ENCODE measurements around the gene SERTAD1.
"Not testable (repeated sequence)": the region's sequence is repeated elsewhere in the genome, so short reads cannot be mapped to it uniquely, and the experiment has no call there.

Gene SERTAD1

GRCh38 chr19:40422748-40423566, 2.8 kb downstream of the SERTAD1 start:
- in situ Hi-C loops (cut with MboI; ENCODE audit: low sequenced_read_pairs), result no loop called here

- in situ Hi-C loops (cut with MboI; ENCODE audit: low sequenced_read_pairs), result no loop called here
Measured at GRCh38 chr19:40421993-40422747, 3.6 kb downstream of the SERTAD1 start.

GRCh38 chr19:40420766-40421765, 4.7 kb downstream of the SERTAD1 start:
- in situ Hi-C loops (cut with MboI; ENCODE audit: low sequenced_read_pairs), result no loop called here

GRCh38 chr19:40420451-40420765, 5.4 kb downstream of the SERTAD1 start:
- in situ Hi-C loops (cut with MboI; ENCODE audit: low sequenced_read_pairs), result no loop called here

GRCh38 chr19:40419780-40420179, 6.0 kb downstream of the SERTAD1 start:
- in situ Hi-C loops (cut with MboI; ENCODE audit: low sequenced_read_pairs), result no loop called here

GRCh38 chr19:40419066-40419612, 6.7 kb downstream of the SERTAD1 start:
- in situ Hi-C loops (cut with MboI; ENCODE audit: low sequenced_read_pairs), result no loop called here

- in situ Hi-C loops (cut with MboI; ENCODE audit: low sequenced_read_pairs), result no loop called here
Measured at GRCh38 chr19:40418040-40418439, 7.8 kb downstream of the SERTAD1 start.

- in situ Hi-C loops (cut with MboI; ENCODE audit: low sequenced_read_pairs), result no loop called here
Measured at GRCh38 chr19:40417643-40417981, 8.2 kb downstream of the SERTAD1 start.

- in situ Hi-C loops (cut with MboI; ENCODE audit: low sequenced_read_pairs), result no loop called here
Measured at GRCh38 chr19:40416918-40417642, 8.7 kb downstream of the SERTAD1 start.

GRCh38 chr19:40415768-40416167, 10.0 kb downstream of the SERTAD1 start:
- in situ Hi-C loops (cut with MboI; ENCODE audit: low sequenced_read_pairs), result no loop called here

GRCh38 chr19:40414542-40415535, 11.0 kb downstream of the SERTAD1 start:
- in situ Hi-C loops (cut with MboI; ENCODE audit: low sequenced_read_pairs), result no loop called here

- in situ Hi-C loops (cut with MboI; ENCODE audit: low sequenced_read_pairs), result no loop called here
Measured at GRCh38 chr19:40413291-40413845, 12.4 kb downstream of the SERTAD1 start, which contains the start of gene PRX. Gene PRX, minus strand, starts transcription at chr19:40413378. Its CDS starts 5,446 bp downstream, at chr19:40407932.

- in situ Hi-C loops (cut with MboI; ENCODE audit: low sequenced_read_pairs), result no loop called here
Measured at GRCh38 chr19:40412866-40413265, 12.9 kb downstream of the SERTAD1 start.

- in situ Hi-C loops (cut with MboI; ENCODE audit: low sequenced_read_pairs), result no loop called here
Measured at GRCh38 chr19:40411958-40412499, 13.8 kb downstream of the SERTAD1 start.

- in situ Hi-C loops (cut with MboI; ENCODE audit: low sequenced_read_pairs), result no loop called here
Measured at GRCh38 chr19:40411125-40411842, 14.5 kb downstream of the SERTAD1 start.

GRCh38 chr19:40410030-40410389, 15.8 kb downstream of the SERTAD1 start:
- in situ Hi-C loops (cut with MboI; ENCODE audit: low sequenced_read_pairs), result no loop called here

- in situ Hi-C loops (cut with MboI; ENCODE audit: low sequenced_read_pairs), result not testable (repeated sequence)
Measured at GRCh38 chr19:40408598-40408925, 17.2 kb downstream of the SERTAD1 start.
